K562 (cell line): ENCODE measurements around the gene FHIT. TPM values are rescaled to one million over a fixed set of nuclear protein-coding genes. Genes with fewer than 3 reads are reported as not detected.

Source experiments
- ATAC-seq: fragments of 200-7000 bp; cut with Tn5 transposase; 3 replicates; pipeline ENCODE4 v1.9.1; 2020; ENCODE audit warnings: moderate library complexity
- BruUV-seq: library from RNA; stranded (reverse); fragments of 400-500 nt; replicated peaks from 2 replicates; lab custom pipeline; 2021; lab: Mats Ljungman, UMichigan
- CTCF ChIA-PET: fragments of 300-600 bp; formaldehyde crosslinking; extraction: SDS; loops from one replicate; lab custom pipeline; 2021; ENCODE audit warnings: low intra/inter-chr PET ratio; lab: Yijun Ruan, JAX
- POLR2A ChIA-PET: fragments of 300-600, 350-650 bp; sonication (Branson Sonifier 250); formaldehyde crosslinking; extraction: SDS; loops from one replicate; lab custom pipeline; 2021; ENCODE audit warnings: antibody characterized with exemption, inconsistent platforms; lab: Yijun Ruan, JAX
- DNase-seq, 4 experiments: peaks; one replicate each; pipeline versions ENCODE4 v3.0.0 to v3.0.0-alpha.2; 2011 to 2018; ENCODE audit warnings: low spot score in 3 of 4, mixed read lengths in 3 of 4; ENCODE audit errors: extremely low read depth in 1 of 4
- FAIRE-seq: peaks from 2 replicates; lab custom pipeline; 2011; peaks lifted over from hg19 to GRCh38; lab: Jason Lieb, UNC
- H2AFZ ChIP-seq: 2 replicates; pipeline ENCODE4 v1.6.0; 2011; ENCODE audit warnings: low read depth, low read length, control low read depth, inconsistent platforms
- H3K27ac ChIP-seq: fragments of 200-600 bp; 3 replicates; pipeline ENCODE4 v1.8.0; 2011; ENCODE audit warnings: low read depth, mild to moderate bottlenecking, control low read depth, inconsistent platforms, low read length, moderate library complexity, mixed read lengths; ENCODE audit errors: extremely low read depth
- H3K27me3 ChIP-seq, 2 experiments: fragments of 300-600 bp in 1 of 2; 2 replicates in 1 of 2; 3 replicates in 1 of 2; pipeline versions ENCODE4 v1.6.0 to v1.8.0; 2011; ENCODE audit warnings: inconsistent platforms in 2 of 2, low read length in 2 of 2, mild to moderate bottlenecking in 1 of 2, mixed read lengths in 1 of 2, moderate library complexity in 1 of 2; ENCODE audit not compliant: control insufficient read depth in 2 of 2, insufficient read depth in 2 of 2
- H3K36me3 ChIP-seq: fragments of 300-600 bp; 3 replicates; pipeline ENCODE4 v1.8.0; 2011; ENCODE audit warnings: mild to moderate bottlenecking, low read length, inconsistent platforms; ENCODE audit not compliant: control insufficient read depth, insufficient read depth
- H3K4me1 ChIP-seq, 2 experiments: fragments of 200-600 bp in 1 of 2; replicated peaks in 1 of 2; 2 replicates in 1 of 2; 3 replicates in 1 of 2; pipeline versions ENCODE4 v1.5.1 to v1.8.0; 2011; ENCODE audit warnings: inconsistent platforms in 2 of 2, low read length in 2 of 2, mild to moderate bottlenecking in 1 of 2, mixed read lengths in 1 of 2, moderate library complexity in 1 of 2; ENCODE audit not compliant: control insufficient read depth in 2 of 2, insufficient read depth in 2 of 2
- H3K4me2 ChIP-seq: 2 replicates; pipeline ENCODE4 v1.6.1; 2011; ENCODE audit warnings: low read length, control low read depth, inconsistent platforms, mixed read lengths; ENCODE audit not compliant: insufficient read depth
- H3K4me3 ChIP-seq: fragments of 200-600 bp; sonication (generic), shearing (Covaris generic); 2 replicates; pipeline ENCODE4 v1.5.1; 2016; ENCODE audit warnings: control low read depth, inconsistent platforms
- H3K79me2 ChIP-seq: fragments of 200-600 bp; 3 replicates; pipeline ENCODE4 v1.8.0; 2011; ENCODE audit warnings: low read length, inconsistent platforms; ENCODE audit not compliant: control insufficient read depth, insufficient read depth
- H3K9ac ChIP-seq, 2 experiments: 2 replicates each; pipeline versions ENCODE4 v1.6.0 to v1.6.1; 2011; ENCODE audit warnings: low read depth in 2 of 2, low read length in 2 of 2, control low read depth in 1 of 2, inconsistent platforms in 1 of 2, mild to moderate bottlenecking in 1 of 2, mixed read lengths in 1 of 2; ENCODE audit not compliant: insufficient read depth in 1 of 2
- H3K9me1 ChIP-seq: one replicate; pipeline ENCODE4 v1.6.0; 2011; ENCODE audit warnings: inconsistent platforms, mild to moderate bottlenecking, low read length, moderate library complexity; ENCODE audit not compliant: control insufficient read depth, insufficient read depth
- H3K9me3 ChIP-seq: replicated peaks from 2 replicates; pipeline ENCODE4 v1.5.1; 2011; ENCODE audit warnings: low read depth, low read length, inconsistent platforms; ENCODE audit not compliant: control insufficient read depth, insufficient read depth
- H4K20me1 ChIP-seq: replicated peaks from 2 replicates; pipeline ENCODE4 v1.6.1; 2011; ENCODE audit warnings: low read length, inconsistent platforms, mixed read lengths; ENCODE audit not compliant: control insufficient read depth, insufficient read depth
- ARID2 ChIP-seq: fragments of 450-650 bp; IDR thresholded peaks from 2 replicates; pipeline ENCODE4 v1.6.1; 2017; ENCODE audit warnings: antibody characterized with exemption, mild to moderate bottlenecking
- HDAC1 ChIP-seq, 2 experiments: fragments of 450-650 bp; IDR thresholded peaks; 2 replicates each; pipeline ENCODE4 v1.6.1; 2016 to 2017; ENCODE audit warnings: inconsistent platforms in 1 of 2, mild to moderate bottlenecking in 1 of 2, moderate library complexity in 1 of 2
- MCM3 ChIP-seq: fragments of 450-650 bp; IDR thresholded peaks from 2 replicates; pipeline ENCODE4 v1.6.1; 2016
- MYC ChIP-seq, 2 experiments: fragments of 250-450 bp in 1 of 2; sonication (Bioruptor Pico) in 1 of 2; IDR thresholded peaks; 2 replicates each; pipeline versions ENCODE4 v1.5.1 to v1.6.1; 2012 to 2021; ENCODE audit warnings: low read depth in 2 of 2, borderline replicate concordance in 1 of 2, improper control_type of control experiment in 1 of 2, low read length in 1 of 2, mild to moderate bottlenecking in 1 of 2, moderate library complexity in 1 of 2
- NFXL1 ChIP-seq: fragments of 450-650 bp; formaldehyde crosslinking; IDR thresholded peaks from 2 replicates; pipeline ENCODE4 v1.4.0; 2021; ENCODE audit warnings: mild to moderate bottlenecking
- TAF9B ChIP-seq: fragments of 450-650 bp; IDR thresholded peaks from 2 replicates; pipeline ENCODE4 v1.6.1; 2018; ENCODE audit warnings: mild to moderate bottlenecking; ENCODE audit not compliant: partially characterized antibody
- WGBS: fragments of 100-300 bp; shearing (Covaris generic); methylation state at CpG from one replicate; pipeline ENCODE4 v1.1.6; 2016; ENCODE audit warnings: low coverage, mixed read lengths; ENCODE audit not compliant: insufficient coverage; ENCODE audit errors: missing lambda C conversion rate; 5-methylcytosine and 5-hydroxymethylcytosine counted together
- in situ Hi-C: fragments of 300-500 bp; cut with MboI; formaldehyde crosslinking; loops from 4 replicates; pipeline ENCODE4 v1.15.0; 2018; ENCODE audit warnings: inconsistent platforms, mixed read lengths
- intact Hi-C: fragments of 100-400 bp; cut with micrococcal nuclease; formaldehyde crosslinking; loops from 2 replicates; pipeline ENCODE4 v1.14.2; 2022
- polyA plus RNA-seq, 8 experiments: library from polyadenylated mRNA; depleted of rRNA in 4 of 8; stranded (reverse) in 5 of 8; unstranded in 3 of 8; fragments of >200 nt; fragmentation: Nextera tagmentation in 2 of 8; fragmentation: Illumina TruSeq in 1 of 8; extraction: Ambion mirVana in 2 of 8; extraction: Trizol in 1 of 8; gene quantifications; 2 replicates each; pipeline versions ENCODE4 v1.2.1 to v1.2.3, GENCODE V29; 2011 to 2014; ENCODE audit warnings: inconsistent platforms in 1 of 8, missing spikeins in 1 of 8
- total RNA-seq, 7 experiments: library from RNA; depleted of rRNA in 6 of 7; stranded (reverse); fragments of >200 nt in 6 of 7; fragmentation: Illumina TruSeq in 2 of 7; extraction: Trizol in 2 of 7; gene quantifications; 2 replicates each; pipeline versions ENCODE4 v1.2.1 to v1.2.3, GENCODE V29; 2011 to 2021; ENCODE audit warnings: low replicate concordance in 1 of 7
- TF ChIP-seq, protein P1 (sequence below): fragments of 250-450 bp; sonication (Bioruptor Pico); IDR thresholded peaks from 2 replicates; pipeline ENCODE4 v1.4.0; 2020; ENCODE audit warnings: mild to moderate bottlenecking, moderate library complexity, borderline replicate concordance
- TF ChIP-seq, protein P2 (sequence below): conservative IDR thresholded peaks from 2 replicates; pipeline ENCODE4 v1.6.1; 2011; ENCODE audit warnings: low read depth, mild to moderate bottlenecking, low read length; ENCODE audit not compliant: control insufficient read depth

The FHIT gene
- total and polyA plus RNA-seq, 9 of the 15 experiments (the other 6 are each of a cell fraction or from before 2014, with no cell fraction given): 1.7 to 9.1 (median 4.3) TPM

DNA sequence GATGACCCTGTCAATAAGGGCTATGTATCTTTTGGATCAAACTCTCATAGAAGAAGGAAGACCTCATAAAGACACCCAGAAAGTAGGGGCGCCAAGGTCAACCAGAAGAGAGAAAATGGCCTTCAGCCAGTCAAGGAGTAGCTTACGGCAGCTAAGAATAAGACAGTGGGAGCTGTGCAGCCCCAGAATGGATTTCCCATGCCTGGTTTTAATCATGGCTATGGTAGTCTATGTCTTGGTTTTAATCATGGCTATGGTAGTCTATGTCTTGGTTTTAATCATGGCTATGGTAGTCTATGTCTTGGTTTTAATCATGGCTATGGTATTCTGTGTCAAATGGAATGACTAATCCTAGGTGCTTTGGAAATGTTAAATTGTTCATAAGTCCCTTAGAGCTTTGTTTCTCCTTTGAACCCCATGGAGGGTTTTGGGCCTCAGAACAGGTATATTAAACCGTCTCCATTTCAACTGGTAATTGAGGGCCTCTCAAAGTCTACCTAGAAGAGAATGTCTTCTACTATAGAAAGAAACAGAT is 1459.4 kb downstream of the FHIT start:
- H3K4me2 ChIP-seq: no peak overlapping the region
- no peaks in the 10 kb centered on the region for H3K9me3 ChIP-seq
- H3K27ac ChIP-seq: no peak overlapping the region
- H3K9ac ChIP-seq: no peak overlapping the region
- H3K79me2 ChIP-seq: no peaks in the 10 kb centered on the region
- DNase-seq: no peak
- no TSS peak for BruUV-seq
- POLR2A ChIA-PET: no interaction called here
- no peak for TF ChIP-seq MCM3
- TF ChIP-seq, all 486 proteins: peak for 0
- no peaks in the 10 kb centered on the region for H3K27me3 ChIP-seq
- no peaks in the 10 kb centered on the region for H4K20me1 ChIP-seq
- CTCF ChIA-PET: no interaction called here
- H3K36me3 ChIP-seq: no peaks in the 10 kb centered on the region
- WGBS: 0% methylated on average over 1 of the region's 3 CpGs
- intact Hi-C loops: no loop called here
- no peaks in the 10 kb centered on the region for H3K4me1 ChIP-seq
- in situ Hi-C loops: no loop called here
- no peak overlapping the region for H3K4me3 ChIP-seq
- no peak overlapping the region for H2AFZ ChIP-seq
- ATAC-seq (no peak), FAIRE-seq (no peak)
- no peaks in the 10 kb centered on the region for H3K9me1 ChIP-seq

DNA sequence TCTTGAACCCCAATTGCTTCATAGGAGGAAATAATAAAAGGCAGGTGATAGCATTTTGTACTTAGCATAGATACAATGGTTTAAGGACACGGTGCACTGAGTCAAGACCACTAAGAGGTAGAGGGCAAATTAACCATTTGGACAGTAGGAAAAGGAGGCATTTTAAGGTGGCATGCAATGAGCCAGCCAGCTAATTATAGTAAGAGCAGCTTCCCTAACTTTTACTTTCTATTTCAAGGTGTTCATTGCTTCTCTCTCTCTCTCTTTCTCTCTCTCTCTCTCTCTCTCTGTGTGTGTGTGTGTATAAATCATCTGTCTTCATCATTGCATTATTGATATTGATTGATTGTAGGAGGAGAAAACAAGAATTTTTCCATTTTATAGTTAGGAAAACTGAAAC is 1461.0 kb downstream of the FHIT start:
- BruUV-seq: no TSS peak
- no peak overlapping the region for H2AFZ ChIP-seq
- ChIA-PET CTCF (no interaction called here), POLR2A (interaction anchor here (0.6 kb wide), 1 partner anchor 20 kb away, joined by 4 read pairs; no protein-coding TSS in a partner anchor)
- no peaks in the 10 kb centered on the region for H3K36me3 ChIP-seq
- no peak overlapping the region for H3K9ac ChIP-seq
- WGBS: no CpG with 5 or more reads among the region's 1 CpG
- no peaks in the 10 kb centered on the region for H4K20me1 ChIP-seq
- H3K79me2 ChIP-seq: no peaks in the 10 kb centered on the region
- no peaks in the 10 kb centered on the region for H3K27me3 ChIP-seq
- FAIRE-seq: no peak
- H3K9me3 ChIP-seq: no peaks in the 10 kb centered on the region
- H3K27ac ChIP-seq: no peak overlapping the region
- in situ Hi-C loops (no loop called here), intact Hi-C loops (no loop called here)
- no peak for ATAC-seq
- no peak overlapping the region for H3K4me3 ChIP-seq
- no peaks in the 10 kb centered on the region for H3K9me1 ChIP-seq
- H3K4me1 ChIP-seq: no peaks in the 10 kb centered on the region
- H3K4me2 ChIP-seq: no peak overlapping the region
- no peak for DNase-seq
- TF ChIP-seq MYC (IDR thresholded peaks at IDR 0.05; ENCODE audit: low read depth, low read length) (no peak), MYC (CRISPR knock-in tag; IDR thresholded peaks at IDR 0.05; ENCODE audit: borderline replicate concordance, low read depth) (no peak), NFXL1 (no peak), TAF9B (no peak), HDAC1 (IDR thresholded peaks at IDR 0.05) (no peak), ARID2 (no peak)
- TF ChIP-seq, protein P1, sequence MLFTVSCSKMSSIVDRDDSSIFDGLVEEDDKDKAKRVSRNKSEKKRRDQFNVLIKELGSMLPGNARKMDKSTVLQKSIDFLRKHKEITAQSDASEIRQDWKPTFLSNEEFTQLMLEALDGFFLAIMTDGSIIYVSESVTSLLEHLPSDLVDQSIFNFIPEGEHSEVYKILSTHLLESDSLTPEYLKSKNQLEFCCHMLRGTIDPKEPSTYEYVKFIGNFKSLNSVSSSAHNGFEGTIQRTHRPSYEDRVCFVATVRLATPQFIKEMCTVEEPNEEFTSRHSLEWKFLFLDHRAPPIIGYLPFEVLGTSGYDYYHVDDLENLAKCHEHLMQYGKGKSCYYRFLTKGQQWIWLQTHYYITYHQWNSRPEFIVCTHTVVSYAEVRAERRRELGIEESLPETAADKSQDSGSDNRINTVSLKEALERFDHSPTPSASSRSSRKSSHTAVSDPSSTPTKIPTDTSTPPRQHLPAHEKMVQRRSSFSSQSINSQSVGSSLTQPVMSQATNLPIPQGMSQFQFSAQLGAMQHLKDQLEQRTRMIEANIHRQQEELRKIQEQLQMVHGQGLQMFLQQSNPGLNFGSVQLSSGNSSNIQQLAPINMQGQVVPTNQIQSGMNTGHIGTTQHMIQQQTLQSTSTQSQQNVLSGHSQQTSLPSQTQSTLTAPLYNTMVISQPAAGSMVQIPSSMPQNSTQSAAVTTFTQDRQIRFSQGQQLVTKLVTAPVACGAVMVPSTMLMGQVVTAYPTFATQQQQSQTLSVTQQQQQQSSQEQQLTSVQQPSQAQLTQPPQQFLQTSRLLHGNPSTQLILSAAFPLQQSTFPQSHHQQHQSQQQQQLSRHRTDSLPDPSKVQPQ: no peak
- TF ChIP-seq, protein P2, sequence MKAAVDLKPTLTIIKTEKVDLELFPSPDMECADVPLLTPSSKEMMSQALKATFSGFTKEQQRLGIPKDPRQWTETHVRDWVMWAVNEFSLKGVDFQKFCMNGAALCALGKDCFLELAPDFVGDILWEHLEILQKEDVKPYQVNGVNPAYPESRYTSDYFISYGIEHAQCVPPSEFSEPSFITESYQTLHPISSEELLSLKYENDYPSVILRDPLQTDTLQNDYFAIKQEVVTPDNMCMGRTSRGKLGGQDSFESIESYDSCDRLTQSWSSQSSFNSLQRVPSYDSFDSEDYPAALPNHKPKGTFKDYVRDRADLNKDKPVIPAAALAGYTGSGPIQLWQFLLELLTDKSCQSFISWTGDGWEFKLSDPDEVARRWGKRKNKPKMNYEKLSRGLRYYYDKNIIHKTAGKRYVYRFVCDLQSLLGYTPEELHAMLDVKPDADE: no peak
